ENCODE measurements around the gene FUT1.
"Not testable (repeated sequence)": the region's sequence is repeated elsewhere in the genome, so short reads cannot be mapped to it uniquely, and the experiment has no call there.

The FUT1 gene

GRCh38 chr19:48752496-48753365 is at the start of gene FUT1:
TSS of gene FUT1 (minus strand) at chr19:48752641. CDS start at chr19:48751281, 1,360 bp downstream.
- no peak for DNase-seq

DNA sequence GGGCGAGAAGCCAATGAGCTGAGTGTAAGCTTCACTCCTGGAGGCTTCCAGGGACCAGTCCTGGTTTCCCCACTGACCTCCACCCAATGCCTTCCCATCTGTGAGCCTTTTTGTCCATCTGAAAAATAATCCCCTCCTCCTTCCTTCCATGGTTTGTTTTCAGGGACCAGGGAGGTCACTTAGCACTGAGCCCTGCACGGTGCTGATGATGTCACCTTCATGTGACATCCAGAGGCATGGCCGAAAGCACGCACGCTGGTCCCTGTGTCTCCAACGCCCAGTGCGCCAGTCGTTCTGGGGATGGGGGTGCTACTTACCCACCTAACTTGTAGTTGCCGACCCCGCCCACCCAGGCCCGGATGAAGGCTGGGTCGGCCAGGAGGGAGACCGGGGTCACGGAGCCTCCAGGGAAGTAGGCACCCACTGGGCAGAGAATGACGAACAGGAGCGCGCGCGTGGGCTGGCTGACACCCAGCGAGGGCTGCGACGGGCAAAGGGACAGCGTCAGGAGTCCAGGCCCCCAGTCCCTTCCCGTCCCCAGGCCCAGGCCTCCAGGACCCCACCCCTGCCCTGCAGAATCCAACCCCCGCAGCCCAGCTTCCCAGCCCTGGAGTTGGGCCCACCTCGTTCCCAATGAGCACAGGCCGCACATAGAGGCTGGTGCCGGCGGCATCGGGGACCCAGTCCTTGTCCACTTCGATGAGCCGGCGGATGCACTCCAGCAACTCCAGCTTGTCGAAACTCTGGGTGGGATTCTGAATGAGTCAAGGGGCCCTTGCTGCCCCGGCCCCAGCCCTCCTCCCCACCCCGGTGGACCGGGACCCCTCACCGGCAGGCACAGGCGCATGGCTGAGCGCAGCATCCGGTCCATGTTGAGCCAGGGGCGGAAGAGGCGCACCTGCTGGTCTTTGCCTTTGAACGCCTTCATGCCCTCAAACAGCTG is 47.2 kb upstream of the FUT1 start:
- no peak for DNase-seq

DNA sequence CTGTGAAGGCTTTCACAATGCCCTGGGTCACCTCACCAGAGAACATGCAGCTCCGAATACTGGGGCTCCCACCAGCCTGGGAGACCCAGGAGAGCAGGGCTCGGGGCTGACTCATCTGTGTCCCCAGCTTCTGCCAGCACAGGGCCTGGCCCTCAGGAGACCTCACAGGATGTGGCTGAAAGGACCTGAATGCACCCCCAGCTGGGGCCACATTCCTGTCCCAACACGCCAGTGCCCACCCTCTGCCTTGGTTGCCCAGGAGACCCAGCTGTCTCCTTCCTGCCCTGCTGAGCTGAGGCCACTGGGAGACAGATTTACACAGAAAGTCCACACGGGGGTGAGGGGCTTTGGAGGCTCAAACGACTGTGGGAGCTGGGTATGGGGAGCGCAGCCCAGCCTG is 46.5 kb upstream of the FUT1 start:
- no peak for DNase-seq

DNA sequence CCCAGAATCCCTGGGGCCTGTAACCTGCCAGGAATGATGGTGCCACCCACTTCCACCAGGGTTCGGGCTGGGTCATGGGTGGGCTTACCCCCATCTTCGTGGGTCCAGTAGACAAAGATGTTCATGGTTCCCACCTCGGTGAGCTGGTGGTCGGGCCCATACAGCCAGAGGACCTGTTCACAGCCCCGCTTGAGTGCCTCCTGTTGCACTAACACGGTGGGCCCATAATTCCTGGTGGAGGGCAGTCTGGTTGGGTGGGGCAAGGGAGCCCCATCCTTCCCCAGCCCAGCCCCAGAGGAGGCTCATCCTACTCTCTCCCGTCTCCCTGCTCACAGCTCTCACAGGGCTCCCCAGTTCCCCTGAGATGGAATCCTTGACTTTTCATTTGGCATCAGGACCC is 44.7 kb upstream of the FUT1 start:
- DNase-seq = no peak

DNA sequence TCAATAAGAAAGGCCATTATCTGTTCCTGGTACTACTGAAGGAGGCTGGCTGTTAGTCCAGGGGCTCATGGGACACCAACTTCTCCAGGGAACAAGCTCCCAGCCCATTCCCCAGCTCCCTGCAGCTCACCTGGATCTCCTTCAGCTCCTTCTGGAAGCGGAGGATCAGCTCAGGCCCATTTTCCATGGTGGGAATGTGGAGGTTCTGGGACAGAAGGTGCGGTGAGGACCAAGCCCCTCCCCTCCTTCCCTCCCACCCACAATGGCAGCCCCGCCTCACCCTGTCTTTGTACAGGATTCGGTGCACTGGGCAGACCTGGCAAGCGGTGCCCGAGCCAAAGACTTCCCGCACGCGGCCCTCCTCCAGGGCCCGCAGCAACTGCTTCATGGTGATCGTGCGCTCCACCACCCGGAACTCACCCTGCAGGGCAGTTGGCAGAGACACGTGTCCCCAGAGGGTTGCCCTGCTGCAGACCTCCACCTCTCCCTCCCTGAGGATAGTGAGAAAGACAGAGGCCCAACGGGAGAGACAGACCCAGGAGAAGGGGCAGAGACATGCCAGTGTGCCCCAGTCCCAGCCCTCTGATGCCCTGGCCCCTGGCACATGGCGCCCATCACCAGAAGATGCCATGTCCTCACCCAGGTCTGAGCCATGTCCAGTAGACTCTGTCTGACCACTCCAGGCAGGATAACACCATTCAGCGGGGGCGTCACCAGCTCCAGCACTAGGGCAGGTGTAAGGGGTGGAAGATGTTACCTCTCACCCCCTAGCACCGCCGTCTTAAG is 44.0 kb upstream of the FUT1 start:
- DNase-seq = no peak

DNA sequence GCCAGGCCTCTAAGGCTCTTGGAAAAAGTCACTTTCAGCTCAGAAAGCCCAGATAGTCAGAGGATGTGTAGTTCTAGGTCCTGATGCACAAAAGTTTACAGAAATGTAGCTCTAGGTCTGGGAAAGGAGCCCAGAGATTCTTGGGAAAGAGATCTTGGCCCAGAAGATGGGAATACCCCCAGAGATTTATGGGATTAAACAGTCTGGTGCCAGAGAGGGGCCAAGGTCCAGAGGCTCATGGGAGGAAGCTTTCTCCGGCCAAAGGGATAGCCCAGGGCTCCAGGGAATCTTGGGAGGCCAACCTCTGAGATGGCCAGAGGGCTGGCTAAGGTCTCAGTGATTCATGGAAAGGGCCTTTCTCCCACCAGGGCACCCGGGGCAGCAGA is 43.2 kb upstream of the FUT1 start:
- DNase-seq = no peak

DNA sequence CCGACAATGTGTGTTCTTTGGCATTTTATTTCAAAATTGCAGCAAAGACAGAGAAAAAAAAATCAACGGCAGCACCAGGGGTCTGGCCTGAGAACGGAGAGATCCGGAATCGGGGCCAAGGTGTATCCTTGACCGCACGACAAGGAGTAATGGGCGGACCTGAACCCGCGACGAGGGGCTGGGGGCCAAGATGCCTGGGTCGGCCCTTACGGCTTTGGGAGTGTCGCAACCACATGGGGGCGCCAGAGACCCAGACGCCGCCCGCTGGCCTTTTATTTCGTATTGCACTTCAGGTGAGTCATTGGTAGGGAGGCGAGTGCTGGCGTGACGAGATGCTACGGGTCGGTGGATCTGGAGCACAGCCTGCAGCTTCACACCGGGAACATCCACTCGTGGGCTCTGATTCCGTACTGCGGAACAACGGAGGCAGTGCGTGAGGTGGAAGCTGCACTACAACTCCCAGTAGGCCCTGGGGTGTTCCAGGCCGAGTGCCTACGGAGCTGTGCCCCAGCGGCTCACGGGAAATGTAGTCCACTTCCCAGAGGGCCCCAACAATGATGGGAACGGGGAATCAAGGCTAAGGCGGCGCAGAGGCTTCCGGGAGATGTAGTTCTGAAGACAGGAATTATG is 42.7 kb upstream of the FUT1 start:
- no peak for DNase-seq

- no peak for DNase-seq
Measured at GRCh38 chr19:48794291-48794690, 41.9 kb upstream of the FUT1 start.

- no peak for DNase-seq
Measured at GRCh38 chr19:48793271-48793670, 40.8 kb upstream of the FUT1 start.

GRCh38 chr19:48787331-48787730 is 34.9 kb upstream of the FUT1 start:
- DNase-seq = not testable (repeated sequence)

- not testable (repeated sequence) for DNase-seq
Measured at GRCh38 chr19:48786422-48786821, 34.0 kb upstream of the FUT1 start.

- DNase-seq = no peak
Measured at GRCh38 chr19:48784527-48784926, 32.1 kb upstream of the FUT1 start.

- DNase-seq = no peak
Measured at GRCh38 chr19:48780631-48781391, 28.4 kb upstream of the FUT1 start.

DNA sequence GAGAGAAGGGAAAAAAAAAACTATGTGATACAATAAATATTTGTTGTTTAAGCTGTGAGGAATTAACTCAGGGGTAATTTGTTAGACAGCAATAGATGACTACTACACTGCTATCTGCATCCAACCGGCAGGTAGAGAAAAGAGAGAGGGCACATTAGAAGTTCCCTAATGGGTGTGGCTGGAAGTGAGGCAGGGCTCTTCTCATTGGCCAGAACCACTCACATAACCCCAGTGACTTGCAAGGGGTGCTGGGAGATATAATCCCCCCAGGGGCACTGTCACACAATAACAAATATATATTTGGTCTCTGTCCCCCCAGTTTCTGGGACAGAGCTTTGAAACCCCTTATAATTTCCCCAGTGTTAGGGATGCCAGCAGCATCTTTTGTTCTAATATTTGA is 27.2 kb upstream of the FUT1 start:
- DNase-seq = no peak

- DNase-seq = no peak
Measured at GRCh38 chr19:48777720-48778119, 25.3 kb upstream of the FUT1 start.

GRCh38 chr19:48777139-48777538 is 24.7 kb upstream of the FUT1 start:
- DNase-seq = no peak

- DNase-seq = no peak
Measured at GRCh38 chr19:48772503-48772953, 20.1 kb upstream of the FUT1 start.

DNA sequence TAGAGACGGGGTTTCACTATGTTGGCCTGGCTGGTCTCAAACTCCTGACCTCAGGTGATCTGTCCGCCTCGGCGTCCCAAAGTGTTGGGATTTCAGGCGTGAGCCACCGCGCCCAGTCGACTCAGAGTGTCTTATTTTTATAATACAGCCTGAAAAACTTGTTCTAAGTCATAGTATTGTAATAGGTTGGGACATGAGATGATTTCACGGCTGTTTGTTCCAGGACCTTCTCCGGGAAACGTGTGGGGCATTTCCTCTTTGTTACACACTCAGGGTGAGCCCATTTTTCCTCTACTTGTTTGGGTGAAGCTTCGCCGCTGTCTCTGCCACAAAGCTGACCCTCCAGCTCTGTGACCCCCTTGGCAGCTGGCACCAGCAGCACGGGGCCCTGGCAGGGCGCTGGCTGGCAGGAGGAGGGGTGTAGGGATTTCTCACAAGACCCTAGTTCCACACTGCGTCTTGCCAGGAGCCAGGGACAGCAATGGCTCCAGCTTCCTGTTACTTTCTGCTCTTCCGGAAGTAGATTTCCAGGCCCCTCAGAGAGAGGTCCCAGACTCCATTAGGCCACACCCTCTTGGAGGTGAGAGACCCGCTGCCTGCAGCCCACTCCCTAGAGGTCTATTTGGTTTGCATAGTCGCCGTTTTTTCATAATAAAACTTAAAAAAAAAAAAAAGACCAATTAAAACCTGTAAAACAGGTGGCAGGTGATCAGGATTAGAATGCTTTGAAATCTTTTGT is 18.5 kb upstream of the FUT1 start:
- DNase-seq = no peak

DNA sequence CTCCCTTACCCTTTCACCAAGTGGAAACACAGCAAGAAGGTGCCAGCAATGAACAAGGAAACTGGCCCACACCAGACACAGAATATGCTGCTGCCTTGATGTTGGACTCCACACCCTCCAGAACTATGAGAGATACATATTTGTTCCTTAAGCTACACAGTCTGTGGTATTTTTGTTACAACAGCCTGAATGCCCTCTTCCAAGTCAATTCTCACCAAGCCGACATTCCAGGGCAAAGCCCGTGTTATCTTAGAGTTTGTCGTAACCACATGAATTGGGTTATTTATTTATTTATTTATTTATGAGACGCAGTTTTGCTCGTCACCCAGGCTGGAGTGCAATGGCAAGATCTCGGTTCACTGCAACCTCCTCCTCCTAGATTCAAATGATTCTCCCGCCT is 17.8 kb upstream of the FUT1 start:
- DNase-seq = no peak

GRCh38 chr19:48768994-48769713 is 16.7 kb upstream of the FUT1 start:
- DNase-seq = no peak
